Measurements from ENCODE around the gene NBEA.

Gene NBEA

DNA sequence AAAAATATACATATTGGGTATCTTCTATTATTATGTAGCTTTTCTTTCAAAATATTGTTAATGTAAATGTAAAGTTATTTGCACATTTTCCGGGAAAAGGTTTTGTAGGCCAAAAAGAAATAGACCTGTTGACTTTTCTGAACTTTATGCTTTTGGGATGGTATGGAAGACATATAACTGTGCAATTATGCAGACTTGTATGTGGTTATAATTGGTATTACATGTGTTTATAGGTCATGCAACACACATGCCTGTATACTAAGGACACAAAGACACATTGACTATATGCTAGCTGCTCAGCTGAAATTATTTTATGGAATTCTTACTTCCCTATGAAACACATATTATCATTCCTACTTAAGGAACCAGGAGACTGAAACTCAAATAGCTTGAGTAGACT lies 2.3 kb upstream of the NBEA start:
- DNase-seq (ENCODE audit: low read depth), result no peak
- H3K4me3 ChIP-seq (ENCODE audit: low read depth, low read length), result no peak overlapping the region

DNA sequence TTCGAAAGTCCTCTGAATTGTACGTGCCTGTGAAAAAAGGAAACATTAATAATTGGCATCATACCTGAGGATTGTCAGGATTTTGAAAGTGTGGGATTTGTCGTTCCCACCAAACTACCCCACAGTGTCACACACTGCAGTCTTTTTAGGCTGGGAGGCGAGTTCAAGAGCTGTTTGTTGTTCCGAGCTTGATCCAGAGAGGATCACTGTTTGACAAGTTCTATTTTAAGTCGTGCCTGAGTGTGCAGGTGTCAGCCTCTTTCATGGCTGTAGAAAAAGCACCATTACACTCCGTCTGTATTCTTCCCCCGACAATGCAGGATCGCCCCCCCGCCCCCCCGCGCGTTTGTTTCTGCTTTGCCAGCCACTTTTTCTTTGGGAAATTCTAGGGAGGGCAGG lies 635 bp upstream of the NBEA start:
- no peak for DNase-seq (ENCODE audit: low read depth)
- peak overlapping the region; percentile 88 for H3K4me3 ChIP-seq (ENCODE audit: low read depth, low read length)
- TF ChIP-seq, protein P1, sequence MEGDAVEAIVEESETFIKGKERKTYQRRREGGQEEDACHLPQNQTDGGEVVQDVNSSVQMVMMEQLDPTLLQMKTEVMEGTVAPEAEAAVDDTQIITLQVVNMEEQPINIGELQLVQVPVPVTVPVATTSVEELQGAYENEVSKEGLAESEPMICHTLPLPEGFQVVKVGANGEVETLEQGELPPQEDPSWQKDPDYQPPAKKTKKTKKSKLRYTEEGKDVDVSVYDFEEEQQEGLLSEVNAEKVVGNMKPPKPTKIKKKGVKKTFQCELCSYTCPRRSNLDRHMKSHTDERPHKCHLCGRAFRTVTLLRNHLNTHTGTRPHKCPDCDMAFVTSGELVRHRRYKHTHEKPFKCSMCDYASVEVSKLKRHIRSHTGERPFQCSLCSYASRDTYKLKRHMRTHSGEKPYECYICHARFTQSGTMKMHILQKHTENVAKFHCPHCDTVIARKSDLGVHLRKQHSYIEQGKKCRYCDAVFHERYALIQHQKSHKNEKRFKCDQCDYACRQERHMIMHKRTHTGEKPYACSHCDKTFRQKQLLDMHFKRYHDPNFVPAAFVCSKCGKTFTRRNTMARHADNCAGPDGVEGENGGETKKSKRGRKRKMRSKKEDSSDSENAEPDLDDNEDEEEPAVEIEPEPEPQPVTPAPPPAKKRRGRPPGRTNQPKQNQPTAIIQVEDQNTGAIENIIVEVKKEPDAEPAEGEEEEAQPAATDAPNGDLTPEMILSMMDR (conservative IDR thresholded peaks at IDR 0.05; ENCODE audit: low read depth, low read length), result no peak

More for the DNA sequence above, 2.3 kb upstream of the NBEA start:
- TF ChIP-seq, protein P1 (conservative IDR thresholded peaks at IDR 0.05; ENCODE audit: low read depth, low read length), result no peak

DNA sequence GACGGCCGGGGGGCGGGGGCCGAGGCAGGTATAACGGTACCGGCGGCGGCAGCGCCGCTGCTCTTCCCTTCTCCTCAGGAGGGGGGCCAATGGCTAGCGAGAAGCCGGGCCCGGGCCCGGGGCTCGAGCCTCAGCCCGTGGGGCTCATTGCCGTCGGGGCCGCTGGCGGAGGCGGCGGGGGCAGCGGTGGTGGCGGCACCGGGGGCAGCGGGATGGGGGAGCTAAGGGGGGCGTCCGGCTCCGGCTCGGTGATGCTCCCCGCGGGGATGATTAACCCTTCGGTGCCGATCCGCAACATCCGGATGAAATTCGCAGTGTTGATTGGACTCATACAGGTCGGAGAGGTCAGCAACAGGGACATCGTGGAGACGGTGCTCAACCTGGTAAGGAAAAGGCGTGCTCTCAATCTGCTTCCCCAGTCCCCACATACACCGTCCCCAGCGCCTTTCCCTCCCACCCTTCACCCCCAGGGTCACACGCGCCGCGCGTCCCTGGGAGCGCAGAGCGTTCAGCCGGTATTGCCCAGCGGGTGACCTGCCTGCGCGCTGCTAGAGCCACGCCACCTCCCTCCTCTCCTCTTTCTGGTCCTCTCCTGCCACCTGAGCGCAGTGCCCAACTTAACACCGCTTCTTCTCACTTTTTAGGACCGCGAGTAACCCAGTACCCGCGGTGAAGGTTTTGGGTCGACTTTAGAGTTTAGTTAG lies 814 bp downstream of the NBEA start:
- H3K4me3 ChIP-seq (ENCODE audit: low read depth, low read length), result peak overlapping the region; percentile 88
- no peak for DNase-seq (ENCODE audit: low read depth)
- TF ChIP-seq, protein P1 (conservative IDR thresholded peaks at IDR 0.05; ENCODE audit: low read depth, low read length), result no peak

DNA sequence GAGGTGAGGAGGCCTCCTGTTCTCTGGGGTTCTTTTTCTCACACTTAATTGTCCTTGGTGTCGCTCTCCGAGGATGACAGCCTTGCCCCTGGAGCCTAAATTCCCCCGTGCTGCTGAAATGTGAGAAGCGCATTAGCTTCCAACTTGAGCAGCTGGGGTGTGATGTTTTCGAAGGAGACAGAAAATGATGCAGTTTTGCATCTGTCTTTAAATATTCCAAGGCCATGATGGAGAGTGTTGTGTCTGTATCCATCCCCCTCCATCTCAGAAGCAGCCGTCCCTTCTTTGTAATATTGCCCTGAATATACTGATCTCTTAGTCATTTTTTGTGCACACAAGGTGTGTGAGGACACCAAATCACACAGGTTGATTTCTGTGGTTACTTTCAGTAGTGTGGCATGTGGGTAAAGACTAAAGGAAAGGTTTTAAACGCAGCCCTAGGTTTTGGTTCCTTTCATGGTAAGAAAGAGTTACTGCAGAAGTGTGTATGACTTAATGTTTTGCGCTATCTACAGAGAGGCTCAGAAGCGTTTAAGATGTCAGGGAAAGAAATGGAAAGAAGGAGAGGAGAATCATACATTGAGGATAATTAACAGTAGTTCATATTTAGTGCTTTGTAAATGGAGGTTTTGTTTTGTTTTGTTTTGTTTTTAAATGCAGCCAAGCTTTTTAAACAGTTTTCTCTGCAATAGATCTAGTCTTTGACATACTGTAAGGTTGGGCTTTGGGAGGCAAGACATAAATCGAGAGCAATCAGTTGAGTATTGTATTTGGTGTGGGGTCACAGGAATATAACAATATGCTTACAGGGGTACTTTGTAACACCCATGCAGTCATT lies 1.6 kb downstream of the NBEA start:
- TF ChIP-seq, protein P1 (conservative IDR thresholded peaks at IDR 0.05; ENCODE audit: low read depth, low read length), result no peak
- peak overlapping the region; percentile 88 for H3K4me3 ChIP-seq (ENCODE audit: low read depth, low read length)
- DNase-seq (ENCODE audit: low read depth), result no peak

DNA sequence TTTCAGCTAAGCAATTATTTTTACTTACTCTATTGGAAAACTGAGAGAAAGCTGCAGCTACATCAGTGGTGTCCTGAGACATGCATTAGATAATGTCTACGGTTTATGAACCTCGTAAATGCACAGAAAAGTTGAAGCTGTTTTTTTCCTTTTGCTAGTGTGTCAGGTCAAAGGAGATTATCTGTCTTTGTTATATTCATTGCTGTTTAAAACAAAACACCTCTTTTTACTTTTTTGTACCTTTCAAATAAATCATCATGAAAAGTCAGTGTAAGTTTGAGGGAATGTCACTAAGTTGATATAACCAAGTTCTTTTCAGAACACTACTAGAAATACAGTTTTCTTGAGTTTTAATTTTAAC lies 2.2 kb downstream of the NBEA start:
- TF ChIP-seq, protein P1 (conservative IDR thresholded peaks at IDR 0.05; ENCODE audit: low read depth, low read length), result no peak
- DNase-seq (ENCODE audit: low read depth), result no peak
- H3K4me3 ChIP-seq (ENCODE audit: low read depth, low read length), result no peak overlapping the region

DNA sequence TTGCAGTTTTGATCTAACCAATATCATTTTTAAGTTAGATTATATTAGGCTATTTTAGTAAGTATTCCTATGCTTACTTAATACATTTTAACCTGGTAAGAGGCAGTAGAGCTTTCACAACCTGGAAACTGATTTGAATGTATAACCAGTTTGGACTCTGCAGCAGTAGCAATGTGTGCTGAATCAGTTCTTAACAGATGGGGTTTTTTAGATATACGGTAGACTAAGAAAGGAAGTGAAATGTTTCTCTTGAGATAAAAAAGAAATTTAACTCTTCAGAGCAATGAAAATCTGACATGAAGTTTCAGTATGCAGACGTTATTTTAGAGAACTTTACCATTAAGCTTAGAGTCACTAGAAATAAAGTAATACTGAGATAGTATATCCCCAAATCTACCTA lies 2.7 kb downstream of the NBEA start:
- DNase-seq (ENCODE audit: low read depth), result no peak
- no peak overlapping the region for H3K4me3 ChIP-seq (ENCODE audit: low read depth, low read length)

More for the DNA sequence above, 2.7 kb downstream of the NBEA start:
- TF ChIP-seq, protein P1 (conservative IDR thresholded peaks at IDR 0.05; ENCODE audit: low read depth, low read length), result no peak

Data from choroid plexus epithelial cell (primary cell).